ENCODE results near the gene KHK.

GRCh38 chr2:27082773-27083409 is 3.7 kb upstream of the KHK start:
- TF ChIP-seq IRF1 (CRISPR knock-in tag; IDR thresholded peaks at IDR 0.05; ENCODE audit: borderline replicate concordance) (no peak), HMG20B (CRISPR knock-in tag; IDR thresholded peaks at IDR 0.05) (no peak), VEZF1 (CRISPR knock-in tag; IDR thresholded peaks at IDR 0.05) (no peak), NKRF (IDR thresholded peaks at IDR 0.05; ENCODE audit: borderline replicate concordance) (no peak), OTX1 (CRISPR knock-in tag; IDR thresholded peaks at IDR 0.05) (no peak)
